ENCODE results near the gene MIOS. TPM values are rescaled to one million over a fixed set of nuclear protein-coding genes. Genes with fewer than 3 reads are reported as not detected.
"Not testable (repeated sequence)": the region's sequence is repeated elsewhere in the genome, so short reads cannot be mapped to it uniquely, and the experiment has no call there.

The MIOS gene
- total RNA-seq, 1 donor from 2014 or later: 25.3 TPM

GRCh38 chr7:7652798-7653540 is 86.3 kb downstream of the MIOS start:
- DNase-seq: no peak
- H3K27me3 ChIP-seq (ENCODE audit: low read depth): no peaks in the 10 kb centered on the region
- TF ChIP-seq, protein P1, sequence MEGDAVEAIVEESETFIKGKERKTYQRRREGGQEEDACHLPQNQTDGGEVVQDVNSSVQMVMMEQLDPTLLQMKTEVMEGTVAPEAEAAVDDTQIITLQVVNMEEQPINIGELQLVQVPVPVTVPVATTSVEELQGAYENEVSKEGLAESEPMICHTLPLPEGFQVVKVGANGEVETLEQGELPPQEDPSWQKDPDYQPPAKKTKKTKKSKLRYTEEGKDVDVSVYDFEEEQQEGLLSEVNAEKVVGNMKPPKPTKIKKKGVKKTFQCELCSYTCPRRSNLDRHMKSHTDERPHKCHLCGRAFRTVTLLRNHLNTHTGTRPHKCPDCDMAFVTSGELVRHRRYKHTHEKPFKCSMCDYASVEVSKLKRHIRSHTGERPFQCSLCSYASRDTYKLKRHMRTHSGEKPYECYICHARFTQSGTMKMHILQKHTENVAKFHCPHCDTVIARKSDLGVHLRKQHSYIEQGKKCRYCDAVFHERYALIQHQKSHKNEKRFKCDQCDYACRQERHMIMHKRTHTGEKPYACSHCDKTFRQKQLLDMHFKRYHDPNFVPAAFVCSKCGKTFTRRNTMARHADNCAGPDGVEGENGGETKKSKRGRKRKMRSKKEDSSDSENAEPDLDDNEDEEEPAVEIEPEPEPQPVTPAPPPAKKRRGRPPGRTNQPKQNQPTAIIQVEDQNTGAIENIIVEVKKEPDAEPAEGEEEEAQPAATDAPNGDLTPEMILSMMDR (IDR thresholded peaks at IDR 0.05; ENCODE audit: borderline replicate concordance): no peak
- H3K4me1 ChIP-seq: peaks cover 33% of the 10 kb centered on the region
- H3K4me3 ChIP-seq: no peak overlapping the region
- H3K36me3 ChIP-seq: peaks cover 2% of the 10 kb centered on the region
- intact Hi-C loops (cut with micrococcal nuclease): no loop called here
- no peak overlapping the region for H3K27ac ChIP-seq (replicated peaks)
- peaks cover 4% of the 10 kb centered on the region for H3K9me3 ChIP-seq (replicated peaks)

DNA sequence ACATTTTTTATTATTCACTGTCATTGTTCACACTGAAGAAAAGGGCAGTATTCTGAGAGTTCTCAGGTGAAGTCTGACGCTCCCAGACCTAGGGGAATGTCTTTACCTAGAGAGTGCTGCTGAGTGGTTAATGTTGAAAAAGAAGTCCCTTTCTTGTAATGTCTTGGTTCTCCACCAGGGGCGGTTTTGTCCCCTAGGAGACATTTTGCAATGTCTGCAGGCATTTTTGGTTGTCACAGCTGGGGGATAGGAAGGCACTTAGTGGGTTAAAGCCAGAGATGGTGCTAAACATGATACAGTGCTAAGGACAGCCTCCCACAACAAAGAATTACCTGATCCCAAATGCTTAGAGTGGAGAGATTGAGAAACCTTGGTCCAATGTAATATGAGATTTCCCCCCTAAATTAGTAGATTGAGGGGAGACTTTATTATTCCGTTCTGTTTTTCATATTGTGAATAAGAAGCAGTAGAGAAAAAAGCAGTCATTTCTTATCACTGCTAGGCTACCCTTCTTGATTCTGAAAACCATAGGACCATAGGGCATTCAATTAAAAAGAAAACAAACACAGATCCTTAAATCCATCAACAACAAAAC is 87.0 kb downstream of the MIOS start:
- Histone ChIP-seq H3K36me3 (peaks cover 2% of the 10 kb centered on the region), H3K4me1 (peaks cover 33% of the 10 kb centered on the region), H3K9me3 (replicated peaks) (peaks cover 4% of the 10 kb centered on the region), H3K4me3 (no peak overlapping the region), H3K27me3 (ENCODE audit: low read depth) (no peaks in the 10 kb centered on the region), H3K27ac (replicated peaks) (no peak overlapping the region)
- TF ChIP-seq, protein P1 (IDR thresholded peaks at IDR 0.05; ENCODE audit: borderline replicate concordance): peak; percentile 50
- DNase-seq: no peak
- intact Hi-C loops (cut with micrococcal nuclease): no loop called here

DNA sequence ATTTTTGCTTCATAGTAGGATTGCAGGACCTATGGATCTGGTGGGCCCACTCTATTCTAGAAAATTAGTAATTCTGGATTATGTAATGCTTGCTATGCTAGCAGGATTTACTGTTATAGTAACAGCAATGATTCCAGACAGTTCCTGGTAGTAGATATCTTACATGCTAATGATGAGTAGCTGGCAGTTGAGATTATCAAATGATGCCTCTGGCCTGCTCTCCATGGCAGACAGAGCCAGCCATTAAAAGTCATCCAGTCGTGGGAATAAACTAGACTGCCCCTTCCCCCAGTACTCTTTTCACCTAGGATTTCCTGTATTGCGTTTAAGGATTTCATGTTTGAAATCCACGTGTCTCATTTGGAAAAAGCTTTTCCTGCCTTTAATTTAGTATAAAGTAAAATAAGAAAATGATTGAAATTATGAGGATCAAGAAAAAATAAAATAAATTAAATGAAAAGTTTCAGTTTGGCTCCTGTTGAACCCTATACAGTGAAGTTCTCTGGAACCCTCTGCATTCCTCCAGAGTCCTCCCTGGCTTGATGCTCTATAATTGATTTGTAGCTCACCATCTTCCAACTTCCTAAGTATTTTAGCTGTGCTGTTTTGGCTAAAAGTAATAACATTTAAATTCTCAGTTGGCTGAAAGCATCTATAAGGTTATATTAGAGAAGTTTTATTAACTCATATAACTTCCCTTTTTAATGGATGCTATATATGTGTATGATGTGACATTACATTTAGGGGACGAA is 88.5 kb downstream of the MIOS start:
- TF ChIP-seq, protein P1 (IDR thresholded peaks at IDR 0.05; ENCODE audit: borderline replicate concordance): no peak
- no peak for DNase-seq
- H3K9me3 ChIP-seq (replicated peaks): peaks cover 18% of the 10 kb centered on the region
- H3K27ac ChIP-seq (replicated peaks): no peak overlapping the region
- peaks cover 2% of the 10 kb centered on the region for H3K36me3 ChIP-seq
- no peak overlapping the region for H3K4me3 ChIP-seq
- intact Hi-C loops (cut with micrococcal nuclease): no loop called here
- peaks cover 33% of the 10 kb centered on the region for H3K4me1 ChIP-seq
- H3K27me3 ChIP-seq (ENCODE audit: low read depth): no peaks in the 10 kb centered on the region

DNA sequence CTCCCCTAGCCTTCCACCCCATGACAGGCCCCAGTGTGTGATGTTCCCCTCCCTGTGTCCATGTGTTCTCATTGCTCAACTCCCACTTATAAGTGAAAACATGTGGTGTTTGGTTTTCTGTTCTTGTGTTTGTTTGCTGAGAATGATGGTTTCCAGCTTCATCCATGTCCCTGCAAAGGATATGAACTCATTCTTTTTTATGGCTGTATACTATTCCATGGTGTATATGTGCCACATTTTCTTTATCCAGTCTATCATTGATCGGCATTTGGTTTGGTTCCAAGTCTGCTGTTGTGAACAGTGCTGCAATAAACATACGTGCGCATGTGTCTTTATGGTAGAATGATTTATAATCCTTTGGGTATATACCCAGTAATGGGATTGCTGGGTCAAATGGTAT is 89.8 kb downstream of the MIOS start:
- DNase-seq; intact Hi-C loops (cut with micrococcal nuclease); H3K27ac ChIP-seq (replicated peaks); H3K27me3 ChIP-seq (ENCODE audit: low read depth); H3K4me3 ChIP-seq; H3K36me3 ChIP-seq: not testable (repeated sequence)
- Histone ChIP-seq H3K9me3 (replicated peaks) (peaks cover 23% of the 10 kb centered on the region), H3K4me1 (peaks cover 25% of the 10 kb centered on the region)

Other genes with a start within 250 kb of the MIOS start
- gene COL28A1, start 31.0 kb upstream of the MIOS start, total RNA-seq: 1.9 TPM
- gene UMAD1, start 73.9 kb downstream of the MIOS start, total RNA-seq: 16.4 TPM
- gene RPA3, start 151.7 kb downstream of the MIOS start, total RNA-seq: 21.1 TPM